M059J (cell line): ENCODE results near the gene OR4B1. TPM values are rescaled to one million over a fixed set of nuclear protein-coding genes. Genes with fewer than 3 reads are reported as not detected.
"Not testable (repeated sequence)": the region's sequence is repeated elsewhere in the genome, so short reads cannot be mapped to it uniquely, and the experiment has no call there.

Source experiments
- DNase-seq: peaks from one replicate; pipeline ENCODE4 v3.0.0-alpha.2; 2012; ENCODE audit warnings: low read depth
- total RNA-seq: library from RNA; depleted of rRNA; stranded (reverse); fragments of >200 nt; shearing (Covaris generic); gene quantifications from 2 replicates; pipeline ENCODE4 v1.2.3, GENCODE V29; 2014; rRNA removed

OR4B1 gene, protein sequence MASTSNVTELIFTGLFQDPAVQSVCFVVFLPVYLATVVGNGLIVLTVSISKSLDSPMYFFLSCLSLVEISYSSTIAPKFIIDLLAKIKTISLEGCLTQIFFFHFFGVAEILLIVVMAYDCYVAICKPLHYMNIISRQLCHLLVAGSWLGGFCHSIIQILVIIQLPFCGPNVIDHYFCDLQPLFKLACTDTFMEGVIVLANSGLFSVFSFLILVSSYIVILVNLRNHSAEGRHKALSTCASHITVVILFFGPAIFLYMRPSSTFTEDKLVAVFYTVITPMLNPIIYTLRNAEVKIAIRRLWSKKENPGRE
- not detected in 2 replicates for total RNA-seq

DNA sequence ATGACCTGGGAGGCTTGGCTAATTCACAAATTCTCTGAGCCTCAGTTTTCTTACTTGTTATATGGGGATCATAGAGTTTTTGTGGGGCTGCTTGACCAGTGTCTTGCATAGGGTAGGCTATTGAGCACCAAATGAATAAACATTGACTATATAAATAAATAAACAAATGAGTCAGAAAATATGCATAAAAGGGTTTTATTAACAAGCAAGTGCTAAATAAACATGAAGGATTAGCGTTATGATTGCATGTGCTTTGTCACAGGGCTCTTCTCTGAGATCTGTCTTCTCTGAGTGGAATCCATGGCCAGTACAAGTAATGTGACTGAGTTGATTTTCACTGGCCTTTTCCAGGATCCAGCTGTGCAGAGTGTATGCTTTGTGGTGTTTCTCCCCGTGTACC lies at the start of gene OR4B1:
Gene OR4B1, plus strand, starts transcription at position 301 of the 400 bp plus-strand sequence. Its CDS starts 0 bp downstream, at position 301.
- no peak for DNase-seq

DNA sequence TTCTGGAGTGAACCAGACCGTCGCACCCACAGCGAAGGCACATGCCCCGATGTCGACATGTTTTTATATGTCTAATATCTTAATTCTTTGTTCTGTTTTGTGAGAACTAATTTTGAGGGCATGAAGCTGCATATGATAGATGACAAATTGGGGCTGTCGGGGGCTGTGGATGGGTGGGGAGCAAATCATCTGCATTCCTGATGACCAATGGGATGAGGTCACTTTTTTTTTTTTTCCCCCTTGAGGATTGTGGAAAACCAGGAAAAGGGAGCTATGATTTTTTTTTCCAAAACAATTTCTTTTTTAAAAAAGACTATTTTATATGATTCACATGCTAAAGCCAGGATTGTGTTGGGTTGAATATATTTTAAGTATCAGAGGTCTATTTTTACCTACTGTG lies 49.2 kb upstream of the OR4B1 start:
- DNase-seq, result no peak

GRCh38 chr11:48168815-48169214 lies 47.8 kb upstream of the OR4B1 start:
- no peak for DNase-seq

GRCh38 chr11:48169259-48169658 lies 47.4 kb upstream of the OR4B1 start:
- no peak for DNase-seq

- no peak for DNase-seq
These were observed 46.9 kb upstream of the OR4B1 start for GRCh38 chr11:48169717-48170116.

DNA sequence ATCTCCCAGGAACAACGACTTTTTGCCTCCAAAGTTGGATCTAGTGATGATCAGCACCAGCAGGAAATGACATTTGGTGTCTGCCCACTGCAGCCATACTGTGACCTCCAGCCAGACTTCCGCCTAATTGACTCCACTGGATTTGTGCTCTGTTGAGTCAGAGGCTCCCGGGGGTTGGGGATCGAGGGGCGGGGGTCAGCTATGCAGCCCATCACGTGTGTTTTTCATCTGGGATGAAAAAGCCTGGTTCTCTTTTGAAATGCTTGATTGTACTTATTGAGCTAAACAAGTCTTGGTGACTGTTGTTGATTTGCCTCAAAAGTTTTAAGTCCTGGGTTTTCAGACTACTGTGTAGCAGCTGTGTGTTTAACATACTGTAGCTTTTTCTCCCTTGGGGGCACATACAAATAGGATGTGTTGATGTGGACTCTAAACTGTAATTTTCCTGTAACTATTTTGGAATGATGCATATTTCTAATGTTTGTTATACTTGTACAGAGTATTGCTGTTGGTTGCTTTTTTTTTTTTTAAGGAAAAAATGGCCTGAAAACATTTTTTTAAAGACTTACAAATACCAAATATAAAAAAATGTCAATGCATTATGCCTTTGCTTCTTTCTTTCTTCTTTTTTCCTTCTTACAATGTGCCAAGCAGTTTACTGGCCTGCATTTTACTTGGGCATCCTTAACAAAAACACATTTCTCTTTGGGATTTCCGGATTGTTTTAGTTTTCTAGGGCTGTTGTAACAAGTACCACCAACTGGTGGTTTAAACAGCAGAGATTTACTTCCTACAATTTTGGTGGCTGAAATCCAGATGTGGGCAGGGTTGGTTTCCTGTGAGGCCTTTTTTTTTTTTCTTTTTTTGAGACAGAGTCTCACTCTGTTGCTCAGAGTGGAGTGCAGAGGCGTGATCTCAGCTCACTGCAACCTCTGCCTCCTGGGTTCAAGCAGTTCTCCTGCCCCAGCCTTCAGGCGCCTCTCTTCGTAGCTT lies 46.1 kb upstream of the OR4B1 start:
- peak; percentile 33 for DNase-seq

DNA sequence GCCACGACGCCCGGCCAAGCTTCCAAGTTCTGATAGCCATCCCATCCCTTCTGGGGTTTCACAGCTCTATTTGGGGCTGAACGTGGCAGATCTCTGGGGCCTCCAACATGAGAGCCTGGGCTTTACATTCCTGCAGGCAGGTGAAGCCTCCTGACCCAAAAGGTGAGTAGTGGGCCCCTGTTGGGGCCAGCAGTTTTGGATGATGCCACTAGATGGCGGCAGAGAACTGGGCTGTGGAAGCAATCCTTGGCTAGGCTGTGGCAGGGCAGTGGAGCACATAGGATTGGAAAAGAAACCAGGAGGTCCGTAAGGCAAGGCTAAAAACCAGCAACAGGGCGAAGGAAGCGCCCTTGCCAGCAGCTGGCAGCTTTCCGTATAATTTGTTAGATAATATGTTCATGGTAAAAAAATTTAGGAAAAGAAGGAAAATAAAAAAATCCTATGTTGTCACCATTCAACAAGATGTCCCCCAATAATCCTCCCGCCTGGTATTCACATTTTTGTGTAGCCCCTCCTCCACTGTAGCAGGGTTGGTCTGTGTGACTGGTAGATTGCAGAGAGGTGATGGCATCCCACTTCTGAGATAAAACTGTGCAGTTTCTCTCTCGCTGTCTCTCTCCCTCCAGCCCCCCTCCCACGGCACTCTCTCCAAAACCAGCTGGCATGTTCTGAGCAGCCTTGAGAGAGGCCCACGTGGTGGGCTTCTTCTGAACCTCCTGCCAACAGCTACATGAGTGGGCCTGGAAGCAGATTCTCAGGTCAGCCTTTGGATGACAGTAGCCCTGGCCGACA lies 43.6 kb upstream of the OR4B1 start:
- DNase-seq, result peak; percentile 39

DNA sequence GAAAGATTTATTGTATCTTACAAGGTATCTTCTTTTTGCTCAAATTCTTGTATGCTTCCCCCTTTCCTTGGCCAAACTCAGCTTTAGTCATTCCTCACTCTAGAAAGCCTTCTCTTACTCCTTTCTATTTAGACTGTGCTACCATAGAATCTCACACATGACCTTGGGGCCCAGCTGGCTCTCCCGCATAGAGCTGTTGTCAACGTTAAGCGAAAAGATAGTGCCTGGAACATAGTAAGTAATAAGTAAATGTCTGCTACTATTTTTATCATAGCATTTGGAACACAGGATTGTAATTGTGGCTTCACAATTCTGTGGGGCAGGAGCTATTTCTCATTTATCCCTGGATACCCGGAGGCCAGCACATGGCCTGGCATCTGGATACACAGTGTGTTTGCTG lies 38.9 kb upstream of the OR4B1 start:
- DNase-seq, result no peak

DNA sequence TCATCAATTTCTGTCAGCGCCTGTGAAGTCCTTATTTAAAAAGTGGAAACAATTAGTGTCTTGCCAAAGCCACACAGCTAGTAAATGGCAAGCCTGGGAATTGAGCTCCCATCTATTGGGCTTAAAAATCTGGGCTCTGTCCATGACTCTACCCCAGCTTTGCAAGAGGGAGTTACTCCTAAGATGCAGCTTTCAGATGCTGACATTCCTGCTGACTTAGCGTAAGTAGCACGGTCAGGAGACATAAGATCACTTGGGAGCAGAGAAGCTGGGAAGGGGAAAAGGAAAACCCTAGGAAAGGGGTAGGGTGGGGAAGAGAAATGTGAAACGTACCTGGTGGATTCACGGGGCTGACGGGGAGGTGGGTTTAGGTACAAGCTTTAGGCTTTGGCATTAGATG lies 36.0 kb upstream of the OR4B1 start:
- DNase-seq, result no peak

GRCh38 chr11:48182860-48183526 lies 33.6 kb upstream of the OR4B1 start:
- no peak for DNase-seq

- no peak for DNase-seq
These were observed 32.2 kb upstream of the OR4B1 start for GRCh38 chr11:48184452-48184851.

DNA sequence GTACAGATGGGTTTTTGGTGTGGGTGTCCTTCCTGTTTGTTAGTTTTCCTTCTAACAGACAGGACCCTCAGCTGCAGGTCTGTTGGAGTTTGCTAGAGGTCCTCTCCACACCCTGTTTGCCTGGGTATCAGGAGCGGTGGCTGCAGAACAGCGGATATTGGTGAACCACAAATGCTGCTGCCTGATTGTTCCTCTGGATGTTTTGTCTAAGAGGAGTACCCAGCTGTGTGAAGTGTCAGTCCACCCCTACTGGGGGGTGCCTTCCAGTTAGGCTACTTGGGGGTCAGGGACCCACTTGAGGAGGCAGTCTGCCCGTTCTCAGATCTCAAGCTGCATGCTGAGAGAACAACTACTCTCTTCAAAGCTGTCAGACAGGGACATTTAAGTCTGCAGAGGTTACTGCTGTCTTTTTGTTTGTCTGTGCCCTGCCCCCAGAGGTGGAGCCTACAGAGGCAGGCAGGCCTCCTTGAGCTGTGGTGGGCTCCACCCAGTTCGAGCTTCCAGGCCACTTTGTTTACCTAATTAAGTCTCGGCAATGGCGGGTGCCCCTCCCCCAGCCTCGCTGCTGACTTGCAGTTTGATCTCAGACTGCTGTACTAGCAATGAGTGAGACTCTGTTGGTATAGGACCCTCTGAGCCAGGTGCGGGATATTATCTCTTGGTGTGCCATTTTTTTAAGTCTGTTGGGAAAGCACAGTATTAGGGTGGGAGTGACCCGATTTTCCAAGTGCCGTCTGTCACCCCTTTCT lies 25.5 kb upstream of the OR4B1 start:
- DNase-seq, result not testable (repeated sequence)

- DNase-seq, result peak; percentile 81
These were observed 22.7 kb upstream of the OR4B1 start for GRCh38 chr11:48193876-48194275.

DNA sequence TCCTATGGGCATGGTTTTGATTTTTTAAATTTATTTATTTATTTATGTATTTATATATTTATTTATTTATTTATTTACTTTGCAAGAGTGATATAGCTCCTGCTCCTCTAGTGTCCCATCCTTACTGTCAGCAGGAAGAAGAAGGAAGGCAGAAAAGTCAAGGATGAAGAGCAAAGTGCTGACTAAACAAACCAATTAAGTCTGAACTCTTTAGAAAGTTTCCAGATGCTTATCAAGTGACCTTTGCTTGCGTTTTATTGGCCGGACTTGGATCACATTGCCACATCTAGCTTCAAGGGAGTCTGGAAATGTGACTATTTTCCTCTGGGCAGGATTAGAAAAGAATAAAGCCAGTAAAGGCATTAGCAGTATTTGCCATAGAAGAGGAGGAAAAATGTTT lies 8.7 kb upstream of the OR4B1 start:
- DNase-seq, result no peak

GRCh38 chr11:48210052-48210451 lies 6.6 kb upstream of the OR4B1 start:
- peak; percentile 37 for DNase-seq

DNA sequence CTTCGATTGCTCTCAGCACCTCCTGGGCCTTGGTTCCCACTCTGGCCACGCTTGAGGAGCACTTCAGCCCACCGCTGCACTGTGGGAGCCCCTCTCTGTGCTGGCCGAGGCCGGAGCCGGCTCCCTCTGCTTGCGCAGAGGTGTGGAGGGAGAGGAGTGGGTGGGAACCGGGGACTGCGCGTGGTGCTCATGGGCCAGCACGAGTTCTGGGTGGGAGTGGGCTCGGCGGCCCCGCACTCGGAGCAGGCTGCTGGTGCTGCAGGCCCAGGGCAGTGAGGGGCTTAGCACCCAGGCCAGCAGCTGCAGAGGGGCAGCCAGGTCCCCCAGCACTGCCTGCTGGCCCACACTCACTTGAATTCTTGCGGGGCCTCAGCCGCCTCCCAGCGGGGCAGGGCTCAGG lies 12.2 kb downstream of the OR4B1 start:
- no peak for DNase-seq

DNA sequence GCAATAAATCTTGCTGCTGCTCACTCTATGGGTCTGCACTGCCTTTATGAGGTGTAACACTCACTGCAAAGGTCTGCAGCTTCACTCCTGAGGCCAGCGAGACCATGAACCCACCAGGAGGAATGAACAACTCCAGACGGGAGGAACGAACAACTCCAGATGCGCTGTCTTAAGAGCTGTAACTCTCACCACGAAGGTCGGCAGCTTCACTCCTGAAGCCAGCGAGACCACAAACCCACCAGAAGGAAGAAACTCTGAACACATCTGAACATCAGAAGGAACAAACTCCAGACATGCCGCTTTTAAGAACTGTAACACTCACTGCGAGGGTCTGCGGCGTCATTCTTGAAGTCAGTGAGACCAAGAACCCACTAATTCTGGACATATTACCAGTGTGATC lies 13.4 kb downstream of the OR4B1 start:
- DNase-seq, result not testable (repeated sequence)

- no peak for DNase-seq
These were observed 21.1 kb downstream of the OR4B1 start for GRCh38 chr11:48237727-48238126.

- DNase-seq, result no peak
These were observed 25.9 kb downstream of the OR4B1 start for GRCh38 chr11:48242501-48242900.

DNA sequence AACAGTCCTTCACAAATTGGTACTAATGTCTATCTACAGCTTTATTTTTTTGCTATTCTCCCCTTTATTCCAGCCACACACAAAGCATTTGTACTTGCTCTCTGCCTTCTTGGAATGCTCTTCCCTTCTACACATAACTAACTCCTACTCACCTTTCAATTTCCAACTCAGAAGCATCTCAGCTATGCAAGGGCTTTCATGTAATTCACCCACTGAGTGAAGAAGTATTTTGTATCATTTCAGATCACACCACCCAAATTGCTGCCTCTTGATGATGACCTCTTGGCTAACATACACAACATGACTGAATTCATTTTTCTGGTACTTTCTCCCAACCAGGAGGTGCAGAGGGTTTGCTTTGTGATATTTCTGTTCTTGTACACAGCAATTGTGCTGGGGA lies 28.2 kb downstream of the OR4B1 start, which contains the start of gene OR4X2:
Gene OR4X2, plus strand, starts transcription at position 301 of the 400 bp plus-strand sequence. Its CDS starts 0 bp downstream, at position 301.
- no peak for DNase-seq
